Measurements from ENCODE around the gene GBGT1. TPM values are rescaled to one million over a fixed set of nuclear protein-coding genes. Genes with fewer than 3 reads are reported as not detected.

GBGT1 gene
- total and polyA plus RNA-seq, 2 donors (not counting 3 experiments of a cell fraction or from before 2014, with no cell fraction given): 35.6 to 56.3 TPM

GRCh38 chr9:133142684-133143622 lies 20.8 kb downstream of the GBGT1 start:
- CTCF ChIA-PET: interaction anchor here (1.3 to 6.2 kb wide), 12 partner anchors 9 to 165 kb away, joined by 10 to 147 read pairs (median 40); partner anchors contain the start of genes GFI1B and RALGDS
- intact Hi-C loops (cut with micrococcal nuclease) (no loop called here), dilution Hi-C loops (cut with MboI; ENCODE audit: extremely low pct_ligation_motif_present, low sequenced_read_pairs) (no loop called here)
- DNase-seq (ENCODE audit: low read depth, low spot score) (no peak), FAIRE-seq (no peak)
- Histone ChIP-seq H3K4me3 (replicated peaks in 1 of 3; ENCODE audit: insufficient read depth in 1 of 3, low read depth in 1 of 3, low read length in 3 of 3) (no peak overlapping the region), H3K9me1 (replicated peaks; ENCODE audit: control insufficient read depth, extremely low read depth, insufficient read depth, low read length) (no peaks in the 10 kb centered on the region), H3K36me3 (ENCODE audit: control insufficient read depth in 2 of 2, extremely low read depth in 1 of 2, insufficient read depth in 2 of 2, low read length in 2 of 2) (no peaks in the 10 kb centered on the region), H3K4me2 (ENCODE audit: insufficient read depth, low read length) (no peak overlapping the region), H3K4me1 (ENCODE audit: control insufficient read depth, extremely low read depth, insufficient read depth, low read length) (peaks cover 12% of the 10 kb centered on the region), H3K9ac (replicated peaks; ENCODE audit: extremely low read depth, insufficient read depth, low read length) (no peak overlapping the region), H3K27me3 (ENCODE audit: control insufficient read depth in 2 of 2, insufficient read depth in 2 of 2, low read length in 2 of 2) (no peaks in the 10 kb centered on the region), H4K20me1 (replicated peaks; ENCODE audit: control insufficient read depth, extremely low read depth, insufficient read depth, low read length) (no peaks in the 10 kb centered on the region), H3K79me2 (ENCODE audit: control insufficient read depth, insufficient read depth, low read length) (peaks cover 2% of the 10 kb centered on the region), H3K9me3 (replicated peaks; ENCODE audit: control insufficient read depth, insufficient read depth, low read length) (no peaks in the 10 kb centered on the region), H3K27ac (ENCODE audit: insufficient read depth, low read depth, low read length) (no peak overlapping the region), H2AFZ (ENCODE audit: low read depth, low read length) (no peak overlapping the region)
- TF ChIP-seq MAX (IDR thresholded peaks at IDR 0.05; ENCODE audit: insufficient read depth, insufficient read length) (no peak), GATA2 (IDR thresholded peaks at IDR 0.05; ENCODE audit: insufficient read depth, insufficient read length, low read depth, low read length) (no peak), FOS (IDR thresholded peaks at IDR 0.05; ENCODE audit: borderline replicate concordance, insufficient read depth, low read length) (no peak)
- TF ChIP-seq, protein P1, sequence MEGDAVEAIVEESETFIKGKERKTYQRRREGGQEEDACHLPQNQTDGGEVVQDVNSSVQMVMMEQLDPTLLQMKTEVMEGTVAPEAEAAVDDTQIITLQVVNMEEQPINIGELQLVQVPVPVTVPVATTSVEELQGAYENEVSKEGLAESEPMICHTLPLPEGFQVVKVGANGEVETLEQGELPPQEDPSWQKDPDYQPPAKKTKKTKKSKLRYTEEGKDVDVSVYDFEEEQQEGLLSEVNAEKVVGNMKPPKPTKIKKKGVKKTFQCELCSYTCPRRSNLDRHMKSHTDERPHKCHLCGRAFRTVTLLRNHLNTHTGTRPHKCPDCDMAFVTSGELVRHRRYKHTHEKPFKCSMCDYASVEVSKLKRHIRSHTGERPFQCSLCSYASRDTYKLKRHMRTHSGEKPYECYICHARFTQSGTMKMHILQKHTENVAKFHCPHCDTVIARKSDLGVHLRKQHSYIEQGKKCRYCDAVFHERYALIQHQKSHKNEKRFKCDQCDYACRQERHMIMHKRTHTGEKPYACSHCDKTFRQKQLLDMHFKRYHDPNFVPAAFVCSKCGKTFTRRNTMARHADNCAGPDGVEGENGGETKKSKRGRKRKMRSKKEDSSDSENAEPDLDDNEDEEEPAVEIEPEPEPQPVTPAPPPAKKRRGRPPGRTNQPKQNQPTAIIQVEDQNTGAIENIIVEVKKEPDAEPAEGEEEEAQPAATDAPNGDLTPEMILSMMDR (IDR thresholded peaks at IDR 0.05; ENCODE audit: extremely low read depth in 1 of 2, insufficient read depth in 1 of 2, low read depth in 1 of 2, low read length in 2 of 2): no peak
- no TSS peak for BruUV-seq (replicated peaks)
- POLR2A ChIA-PET: no interaction called here

Measured in endothelial cell of umbilical vein (primary cell).